ENCODE data around the gene APOA4.

DNA sequence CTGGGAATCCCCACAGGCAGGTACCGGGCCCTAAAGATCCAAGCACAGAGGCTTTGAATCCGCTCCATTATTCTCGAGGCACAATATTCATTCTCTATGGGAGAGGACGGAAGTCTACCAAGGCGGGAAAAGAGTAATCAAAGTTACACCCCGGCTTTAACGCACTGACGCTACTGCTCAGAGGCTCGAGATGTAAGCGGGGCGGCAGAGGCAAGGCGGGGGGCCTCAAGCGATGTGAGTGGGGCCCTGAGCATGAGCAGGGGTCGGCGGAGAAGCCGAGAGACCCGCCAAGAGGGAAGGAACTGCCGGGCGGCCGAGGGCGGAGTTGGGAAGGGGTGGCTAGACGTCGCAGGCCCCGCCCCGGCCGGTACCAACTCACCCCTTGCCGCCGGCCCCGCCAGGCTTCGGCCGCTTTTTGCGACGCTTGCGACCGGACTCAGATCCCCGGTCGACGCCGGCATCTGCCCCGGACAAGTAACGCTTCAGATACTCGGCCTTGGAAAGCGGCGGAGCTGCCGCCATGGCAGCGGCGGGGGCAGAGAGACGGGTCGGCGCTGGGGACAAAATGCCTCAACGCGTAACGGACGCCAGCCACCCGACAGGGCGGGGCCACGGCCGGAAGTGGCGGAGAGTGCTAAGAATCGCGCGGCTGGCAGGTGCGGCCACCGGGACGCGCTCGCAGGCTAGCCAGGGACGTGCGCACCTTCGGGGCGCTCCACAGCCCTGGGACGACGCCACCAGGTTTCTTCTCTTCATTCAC, 50.5 kb downstream of the APOA4 start, which contains the start of gene BUD13:
- TF ChIP-seq, protein P1, sequence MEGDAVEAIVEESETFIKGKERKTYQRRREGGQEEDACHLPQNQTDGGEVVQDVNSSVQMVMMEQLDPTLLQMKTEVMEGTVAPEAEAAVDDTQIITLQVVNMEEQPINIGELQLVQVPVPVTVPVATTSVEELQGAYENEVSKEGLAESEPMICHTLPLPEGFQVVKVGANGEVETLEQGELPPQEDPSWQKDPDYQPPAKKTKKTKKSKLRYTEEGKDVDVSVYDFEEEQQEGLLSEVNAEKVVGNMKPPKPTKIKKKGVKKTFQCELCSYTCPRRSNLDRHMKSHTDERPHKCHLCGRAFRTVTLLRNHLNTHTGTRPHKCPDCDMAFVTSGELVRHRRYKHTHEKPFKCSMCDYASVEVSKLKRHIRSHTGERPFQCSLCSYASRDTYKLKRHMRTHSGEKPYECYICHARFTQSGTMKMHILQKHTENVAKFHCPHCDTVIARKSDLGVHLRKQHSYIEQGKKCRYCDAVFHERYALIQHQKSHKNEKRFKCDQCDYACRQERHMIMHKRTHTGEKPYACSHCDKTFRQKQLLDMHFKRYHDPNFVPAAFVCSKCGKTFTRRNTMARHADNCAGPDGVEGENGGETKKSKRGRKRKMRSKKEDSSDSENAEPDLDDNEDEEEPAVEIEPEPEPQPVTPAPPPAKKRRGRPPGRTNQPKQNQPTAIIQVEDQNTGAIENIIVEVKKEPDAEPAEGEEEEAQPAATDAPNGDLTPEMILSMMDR (IDR thresholded peaks at IDR 0.05): no peak
- peak in 1 of 2 experiments; percentile 79; a peak in 2 of 4 replicates for TF ChIP-seq REST (IDR thresholded peaks at IDR 0.05; ENCODE audit: insufficient read depth in 1 of 2, low read depth in 2 of 2, low read length in 1 of 2)

All from Panc1 (cell line).